ENCODE measurements around the gene NSG1. TPM values are rescaled to one million over a fixed set of nuclear protein-coding genes. Genes with fewer than 3 reads are reported as not detected.

NSG1 gene
- total RNA-seq, 1 experiment from 2014 or later: not detected

GRCh38 chr4:4416981-4417380 lies 30.1 kb downstream of the NSG1 start:
- Histone ChIP-seq H3K27me3 (ENCODE audit: insufficient read depth, low read depth) (no peaks in the 10 kb centered on the region), H3K79me2 (ENCODE audit: low read depth) (no peaks in the 10 kb centered on the region), H3K4me2 (no peak overlapping the region), H3F3A (ENCODE audit: insufficient read depth, low read depth) (no peaks in the 10 kb centered on the region), H3K9me2 (ENCODE audit: insufficient read depth) (no peaks in the 10 kb centered on the region), H3K4me1 (replicated peaks; ENCODE audit: insufficient read depth) (no peaks in the 10 kb centered on the region), H3K27ac (no peak overlapping the region), H4K20me1 (ENCODE audit: insufficient read depth) (no peaks in the 10 kb centered on the region), H3K36me3 (ENCODE audit: low read depth) (no peaks in the 10 kb centered on the region), H2AFZ (no peak overlapping the region), H3K4me3 (no peak overlapping the region), H3K9me3 (ENCODE audit: insufficient read depth, low read depth) (no peaks in the 10 kb centered on the region)
- TF ChIP-seq CTCF (conservative IDR thresholded peaks at IDR 0.05) (no peak), EZH2 (IDR thresholded peaks at IDR 0.05; ENCODE audit: low read depth) (no peak)
- ChIA-PET CTCF (interaction anchor here (0.7 kb wide), 1 partner anchor 165 kb away, joined by 3 read pairs; no protein-coding TSS in a partner anchor), POLR2A (ENCODE audit: unreplicated experiment) (no interaction called here)
- no TSS peak for BruUV-seq (replicated peaks)
- intact Hi-C loops (cut with micrococcal nuclease; ENCODE audit: unreplicated experiment): no loop called here
- no peak for DNase-seq

GRCh38 chr4:4417886-4418285 lies 31.0 kb downstream of the NSG1 start:
- Histone ChIP-seq H3K4me1 (replicated peaks; ENCODE audit: insufficient read depth) (no peaks in the 10 kb centered on the region), H3K4me2 (no peak overlapping the region), H4K20me1 (ENCODE audit: insufficient read depth) (no peaks in the 10 kb centered on the region), H3K4me3 (no peak overlapping the region), H3F3A (ENCODE audit: insufficient read depth, low read depth) (no peaks in the 10 kb centered on the region), H3K27ac (no peak overlapping the region), H3K36me3 (ENCODE audit: low read depth) (no peaks in the 10 kb centered on the region), H2AFZ (no peak overlapping the region), H3K79me2 (ENCODE audit: low read depth) (no peaks in the 10 kb centered on the region), H3K27me3 (ENCODE audit: insufficient read depth, low read depth) (no peaks in the 10 kb centered on the region), H3K9me3 (ENCODE audit: insufficient read depth, low read depth) (no peaks in the 10 kb centered on the region), H3K9me2 (ENCODE audit: insufficient read depth) (no peaks in the 10 kb centered on the region)
- no peak for DNase-seq
- intact Hi-C loops (cut with micrococcal nuclease; ENCODE audit: unreplicated experiment): no loop called here
- ChIA-PET CTCF (no interaction called here), POLR2A (ENCODE audit: unreplicated experiment) (no interaction called here)
- BruUV-seq (replicated peaks): no TSS peak
- TF ChIP-seq EZH2 (IDR thresholded peaks at IDR 0.05; ENCODE audit: low read depth): no peak
- TF ChIP-seq CTCF (conservative IDR thresholded peaks at IDR 0.05): no peak

GRCh38 chr4:4418676-4419390 lies 31.9 kb downstream of the NSG1 start:
- no peaks in the 10 kb centered on the region for H3K9me2 ChIP-seq (ENCODE audit: insufficient read depth)
- no TSS peak for BruUV-seq (replicated peaks)
- H3K9me3 ChIP-seq (ENCODE audit: insufficient read depth, low read depth): no peaks in the 10 kb centered on the region
- no peak for TF ChIP-seq CTCF (conservative IDR thresholded peaks at IDR 0.05)
- no peak for TF ChIP-seq EZH2 (IDR thresholded peaks at IDR 0.05; ENCODE audit: low read depth)
- no peak overlapping the region for H3K4me2 ChIP-seq
- no peaks in the 10 kb centered on the region for H3K36me3 ChIP-seq (ENCODE audit: low read depth)
- no peaks in the 10 kb centered on the region for H3K27me3 ChIP-seq (ENCODE audit: insufficient read depth, low read depth)
- no peaks in the 10 kb centered on the region for H3K79me2 ChIP-seq (ENCODE audit: low read depth)
- H3K27ac ChIP-seq: no peak overlapping the region
- no peaks in the 10 kb centered on the region for H3F3A ChIP-seq (ENCODE audit: insufficient read depth, low read depth)
- H4K20me1 ChIP-seq (ENCODE audit: insufficient read depth): no peaks in the 10 kb centered on the region
- H3K4me1 ChIP-seq (replicated peaks; ENCODE audit: insufficient read depth): no peaks in the 10 kb centered on the region
- no peak overlapping the region for H2AFZ ChIP-seq
- no peak for DNase-seq
- intact Hi-C loops (cut with micrococcal nuclease; ENCODE audit: unreplicated experiment): no loop called here
- POLR2A ChIA-PET (ENCODE audit: unreplicated experiment): no interaction called here
- CTCF ChIA-PET: no interaction called here
- H3K4me3 ChIP-seq: no peak overlapping the region
